CD4-positive, alpha-beta T cell treated with Interleukin-12 subunit alpha and Interleukin-12 subunit beta, for 1 hour (primary cell): ENCODE data around the gene MAD1L1.

Experiments
- DNase-seq: peaks from one replicate; pipeline ENCODE4 v3.0.0-alpha.2; 2020

Gene MAD1L1

DNA sequence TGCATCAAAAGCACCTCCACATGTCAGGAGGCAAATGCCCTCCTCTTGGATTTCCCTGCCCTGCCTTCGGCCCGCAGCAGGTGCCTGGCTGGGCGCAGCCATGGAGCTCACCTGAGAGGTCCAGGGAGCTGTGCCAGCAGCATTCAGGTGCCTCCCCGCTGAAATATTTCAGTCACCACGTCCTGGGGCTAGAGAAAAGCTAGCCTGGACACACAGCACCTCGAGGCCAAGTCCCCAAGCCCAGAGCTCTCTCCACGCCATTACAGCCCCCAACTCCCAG lies 102.7 kb downstream of the MAD1L1 start:
- no peak for DNase-seq

DNA sequence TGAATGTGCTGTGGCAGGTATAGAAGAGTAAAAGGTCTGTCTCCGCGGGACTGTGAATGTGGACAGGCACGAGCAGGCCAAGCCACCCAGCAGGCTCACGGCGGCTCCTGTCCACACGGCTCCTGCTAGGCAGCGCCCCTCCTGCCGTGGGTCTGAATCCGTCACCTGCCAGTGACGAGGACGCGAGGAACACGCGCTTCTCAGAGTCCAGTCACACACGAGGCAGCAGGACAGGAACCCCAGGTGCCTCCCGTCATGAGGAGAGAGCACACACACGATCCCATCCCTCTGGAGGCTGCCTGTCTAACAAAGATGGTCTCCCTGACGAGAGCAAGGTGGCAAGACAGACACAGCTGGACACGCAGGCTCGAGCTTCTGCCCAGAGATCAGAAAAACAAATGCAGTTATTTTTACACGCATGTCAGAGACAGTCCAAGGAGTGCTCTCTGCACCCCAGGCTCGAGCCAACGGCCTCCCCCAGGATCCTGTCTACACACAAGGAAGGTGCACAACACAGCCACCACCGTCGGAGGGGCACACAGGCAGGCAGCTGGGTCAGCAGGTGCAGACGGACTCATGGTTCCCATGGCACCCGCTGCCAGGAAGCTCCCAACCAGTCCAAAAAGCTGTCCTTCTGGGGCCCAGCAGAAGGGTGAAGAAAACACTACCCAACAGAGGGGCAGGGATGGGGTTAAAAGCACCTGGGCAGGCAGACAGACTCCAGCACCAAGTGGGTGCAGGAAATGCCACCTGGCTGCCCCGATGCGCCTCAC lies 103.2 kb downstream of the MAD1L1 start:
- DNase-seq = no peak

DNA sequence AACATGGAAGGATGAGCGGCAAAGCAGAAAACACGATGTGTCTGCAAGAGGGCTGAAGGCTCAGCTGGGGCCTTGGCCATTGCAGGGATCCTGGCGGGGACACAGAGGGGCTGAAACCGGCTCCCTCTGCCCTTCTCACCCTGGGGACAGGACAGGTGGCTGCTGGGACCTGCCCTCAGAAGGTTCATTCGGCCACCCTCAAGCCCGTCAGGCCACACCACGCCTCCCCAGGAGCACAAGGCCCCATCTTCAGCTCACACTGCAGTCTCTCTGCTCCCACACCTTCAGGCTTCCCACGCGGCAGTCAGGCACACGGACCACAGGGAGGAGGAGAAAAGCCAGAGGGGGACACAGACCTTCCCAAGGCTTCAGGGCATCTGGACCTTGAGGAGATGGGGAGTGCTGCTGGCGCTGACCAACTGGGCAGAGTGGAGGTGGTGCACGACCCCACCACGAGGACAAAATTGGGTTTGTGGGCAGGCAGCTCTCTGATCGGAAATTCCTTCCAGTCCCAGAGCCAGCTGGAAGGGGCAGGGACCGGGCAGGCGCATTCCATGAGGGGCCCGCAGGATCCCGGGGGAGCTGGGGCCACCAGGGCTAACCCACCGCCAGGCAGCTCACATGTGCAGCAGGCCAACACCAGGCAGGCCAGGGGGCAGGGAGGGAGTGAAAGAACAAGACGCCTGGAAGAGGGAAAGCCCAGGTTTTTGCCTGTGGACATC lies 104.0 kb downstream of the MAD1L1 start:
- no peak for DNase-seq

DNA sequence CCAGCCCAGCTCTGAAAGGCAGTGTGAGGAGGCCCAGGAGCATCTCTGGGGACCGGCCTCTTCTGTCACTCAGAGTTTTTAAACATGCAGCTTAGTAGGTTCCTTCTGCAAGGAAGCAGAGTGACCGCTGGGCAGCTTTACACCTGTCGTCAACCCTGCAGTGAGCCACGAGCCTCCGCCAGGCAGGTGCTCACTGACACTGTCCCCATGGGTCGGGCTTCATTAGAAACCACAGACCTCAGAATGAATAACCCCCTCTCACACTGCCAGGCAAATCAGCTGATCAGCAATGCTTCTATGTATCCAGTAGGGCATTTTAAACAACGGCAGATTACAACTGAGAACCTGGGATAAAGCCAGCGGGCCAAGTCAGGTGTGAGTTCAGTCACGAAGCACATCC lies 106.1 kb downstream of the MAD1L1 start:
- DNase-seq = no peak

DNA sequence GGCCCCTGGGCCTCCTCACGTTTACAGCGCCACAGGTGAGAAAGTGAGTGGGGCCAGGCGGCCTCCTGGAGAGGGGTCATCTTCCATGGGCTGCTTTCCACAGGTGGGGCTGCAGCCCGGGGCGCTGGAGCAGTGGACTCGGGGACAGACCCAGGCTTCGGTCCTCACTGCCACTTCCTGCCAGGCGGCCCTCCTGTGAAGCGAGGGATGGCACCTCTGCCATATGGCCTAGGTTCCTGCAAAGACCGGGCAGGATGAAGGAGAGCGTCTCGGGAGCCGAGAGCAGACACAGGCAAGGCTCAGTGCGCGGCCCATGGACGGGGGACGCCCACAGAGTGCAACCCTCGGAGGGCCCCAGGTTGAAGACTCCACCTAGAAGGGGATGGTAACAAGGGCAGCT lies 106.8 kb downstream of the MAD1L1 start:
- no peak for DNase-seq

DNA sequence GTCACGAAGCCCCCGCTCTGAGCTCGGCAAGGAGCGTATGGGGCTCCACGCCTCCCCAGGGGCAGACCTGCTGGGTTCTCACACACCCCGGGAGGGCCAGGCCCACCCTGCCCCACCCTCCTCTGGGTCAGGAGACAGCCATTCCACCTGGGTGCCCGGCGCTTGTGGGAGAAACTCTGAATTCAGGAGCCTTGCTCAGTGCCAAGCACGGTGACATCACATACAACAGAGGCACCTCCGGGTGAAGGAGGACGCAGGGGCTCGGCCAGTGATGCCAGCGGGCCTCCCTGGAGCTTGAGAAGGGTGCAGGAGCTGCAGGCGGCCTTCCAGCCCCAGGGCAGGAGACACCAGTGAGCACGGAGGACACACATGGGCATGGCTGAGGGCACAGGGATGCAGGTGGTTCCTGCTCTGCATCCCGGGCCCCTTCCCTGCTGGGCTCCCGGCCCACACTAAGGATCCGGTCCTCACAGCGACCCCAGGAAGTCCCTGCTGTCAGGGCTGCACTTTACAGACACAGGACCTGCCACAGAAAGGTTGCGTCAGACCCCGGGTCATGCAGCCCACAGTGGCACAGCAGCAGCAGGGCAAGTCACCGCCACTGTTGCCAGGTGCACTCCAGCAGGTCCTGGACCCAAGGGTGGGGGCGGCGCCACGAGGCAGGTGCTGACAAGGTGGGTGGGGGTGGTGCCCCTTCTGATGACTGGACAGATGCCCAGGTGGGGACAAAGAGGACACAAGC lies 108.0 kb downstream of the MAD1L1 start:
- DNase-seq = no peak

DNA sequence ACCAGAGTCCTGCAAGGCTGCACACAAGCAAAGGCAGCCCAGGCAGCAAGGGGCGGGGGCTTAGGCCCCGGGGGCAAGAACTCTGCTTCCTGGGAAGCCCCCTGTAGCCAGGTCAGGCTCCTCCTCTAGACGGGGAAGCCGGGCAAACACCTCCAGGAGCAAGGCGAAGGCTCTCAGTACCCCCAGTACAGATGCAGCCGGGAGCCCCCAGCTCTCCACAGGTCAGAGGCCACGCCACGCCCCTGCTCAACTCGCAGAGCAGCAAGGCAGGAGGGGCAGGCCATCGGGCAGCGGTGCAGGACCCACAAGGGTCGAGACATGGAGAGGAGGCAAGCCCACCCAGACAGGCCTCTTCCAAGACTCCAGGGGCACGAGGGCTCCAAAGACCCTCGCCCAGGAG lies 108.8 kb downstream of the MAD1L1 start:
- no peak for DNase-seq

DNA sequence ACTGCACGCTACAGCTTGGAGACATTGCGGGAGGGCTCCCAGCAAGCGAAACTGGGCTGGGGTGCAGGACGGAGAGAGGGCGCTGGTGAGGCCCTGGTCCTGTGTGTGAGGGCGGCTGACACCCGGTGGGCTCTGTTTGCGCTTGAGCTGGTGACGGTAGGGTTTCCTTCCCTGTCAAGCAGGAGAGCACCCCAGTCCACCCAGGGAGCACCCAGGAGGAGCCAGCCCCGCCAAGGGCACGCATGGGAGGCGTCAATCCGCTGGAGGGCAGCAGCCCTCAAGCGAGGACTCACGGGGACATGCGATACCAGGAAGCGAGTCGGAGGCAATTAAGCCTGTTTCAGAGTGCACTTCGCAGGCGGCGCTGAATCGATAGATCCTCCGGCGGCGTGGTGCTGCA lies 109.4 kb downstream of the MAD1L1 start:
- no peak for DNase-seq

DNA sequence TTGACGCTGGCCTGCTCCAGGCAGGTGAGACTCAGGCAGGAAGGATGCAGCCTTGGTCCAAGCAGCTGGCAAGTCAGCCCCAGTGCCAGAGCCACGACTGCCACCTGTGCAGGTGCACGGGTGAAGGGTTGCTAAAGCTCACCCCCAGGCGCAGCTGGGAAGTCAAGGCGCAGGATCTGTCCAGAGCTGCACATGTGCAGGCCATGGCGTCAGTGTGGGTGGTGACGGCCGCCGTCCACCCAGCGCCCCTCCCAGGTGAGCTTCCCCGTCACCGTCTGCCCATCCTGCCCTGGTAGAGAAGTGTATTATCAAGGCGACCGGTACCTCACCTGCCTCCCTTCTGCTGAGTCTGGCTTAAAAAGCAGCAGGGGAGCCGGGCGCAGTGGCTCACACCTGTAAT lies 110.1 kb downstream of the MAD1L1 start:
- DNase-seq = no peak

DNA sequence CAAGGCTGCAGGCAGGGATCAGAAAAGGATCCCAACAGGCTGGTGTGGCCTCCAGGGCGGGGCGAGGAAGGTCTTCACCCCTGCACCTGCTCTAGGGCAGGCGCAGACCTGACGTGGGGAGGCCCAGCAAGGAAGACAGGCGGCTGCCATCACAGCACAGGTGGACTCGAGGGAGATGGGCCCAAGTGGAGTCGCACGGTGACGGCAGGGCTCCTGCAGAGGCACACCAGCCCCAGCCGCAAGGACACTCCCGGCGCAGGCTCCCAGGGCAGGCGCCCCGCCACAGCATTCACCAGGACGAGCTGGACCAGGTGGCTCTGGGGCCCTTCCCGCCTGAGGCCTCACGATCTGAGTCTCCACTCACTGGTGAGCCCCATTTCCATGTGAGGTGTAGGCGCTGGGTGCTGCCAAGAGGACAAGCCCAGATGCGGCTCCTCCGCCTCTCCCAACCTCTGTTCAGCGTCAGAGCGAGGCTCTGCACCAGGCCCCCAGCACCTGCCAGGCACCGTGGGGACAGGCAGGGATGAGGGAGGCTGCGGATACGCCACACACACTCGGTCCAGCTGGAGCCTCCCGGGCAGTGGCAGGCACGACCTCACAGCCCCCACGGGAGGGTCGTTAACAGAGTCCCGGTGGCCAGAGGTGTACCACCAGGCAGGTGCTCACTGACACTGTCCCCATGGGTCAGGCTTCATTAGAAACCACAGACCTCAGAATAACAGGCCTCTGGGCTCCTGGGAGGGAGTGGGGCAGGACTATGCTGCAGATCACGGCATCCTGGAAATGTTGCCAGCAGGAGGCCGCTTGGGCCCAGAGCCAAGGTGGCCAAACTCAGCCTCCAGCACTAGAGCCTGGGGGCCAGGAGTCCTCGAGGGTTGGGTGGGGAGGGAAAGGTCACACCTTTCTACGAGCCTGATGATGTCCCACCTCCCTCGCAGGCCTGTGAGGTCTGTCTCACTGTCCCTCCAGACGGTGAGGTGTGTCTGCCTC lies 111.6 kb downstream of the MAD1L1 start:
- DNase-seq = no peak

DNA sequence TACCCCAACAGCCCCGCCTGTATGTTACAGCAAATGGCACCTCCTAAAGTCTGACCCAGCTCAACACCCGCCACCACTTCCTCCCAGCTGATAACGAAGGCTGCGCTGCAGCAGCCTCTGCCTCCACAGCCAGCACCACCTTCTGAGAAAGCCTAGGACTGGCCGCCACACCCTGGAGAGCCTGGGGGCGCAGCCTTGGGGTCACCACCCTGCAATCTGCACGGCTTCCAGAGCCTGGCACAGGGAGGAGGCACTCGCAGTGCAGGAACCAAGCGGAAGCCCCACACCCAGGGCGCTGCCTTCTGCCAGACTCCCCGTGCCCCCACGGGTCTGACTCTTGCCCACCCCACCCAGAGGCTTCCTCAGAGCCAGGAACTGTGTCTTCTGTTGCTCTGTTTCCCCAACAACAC lies 112.5 kb downstream of the MAD1L1 start:
- peak; percentile 63 for DNase-seq

DNA sequence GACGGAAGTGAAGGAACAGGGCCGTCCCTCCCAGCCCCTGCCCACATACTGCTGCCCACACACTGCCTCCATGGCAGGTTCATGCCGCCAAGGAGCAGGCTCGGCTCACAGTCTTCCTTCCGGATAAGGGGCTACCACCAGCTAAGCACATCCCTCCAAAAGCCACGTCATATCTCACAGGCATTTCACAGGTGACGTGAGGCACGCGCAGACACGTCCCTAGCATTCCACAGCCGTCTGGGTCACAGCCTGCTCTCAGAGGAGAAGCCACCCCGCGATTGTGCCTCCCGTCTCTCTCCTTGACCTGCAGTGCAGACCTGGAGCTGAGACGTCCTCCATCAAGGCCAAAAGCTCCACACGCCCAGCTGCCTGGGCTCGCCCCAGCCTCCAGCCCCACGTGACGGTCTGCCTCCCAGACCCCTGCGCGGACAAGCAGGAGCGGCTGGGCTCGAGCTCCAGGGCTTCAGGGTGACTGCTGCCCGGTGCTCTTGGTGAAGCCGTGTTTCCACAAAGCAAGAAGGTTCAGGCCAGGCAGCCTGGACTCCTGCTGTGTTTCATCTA lies 114.0 kb downstream of the MAD1L1 start:
- DNase-seq = no peak

DNA sequence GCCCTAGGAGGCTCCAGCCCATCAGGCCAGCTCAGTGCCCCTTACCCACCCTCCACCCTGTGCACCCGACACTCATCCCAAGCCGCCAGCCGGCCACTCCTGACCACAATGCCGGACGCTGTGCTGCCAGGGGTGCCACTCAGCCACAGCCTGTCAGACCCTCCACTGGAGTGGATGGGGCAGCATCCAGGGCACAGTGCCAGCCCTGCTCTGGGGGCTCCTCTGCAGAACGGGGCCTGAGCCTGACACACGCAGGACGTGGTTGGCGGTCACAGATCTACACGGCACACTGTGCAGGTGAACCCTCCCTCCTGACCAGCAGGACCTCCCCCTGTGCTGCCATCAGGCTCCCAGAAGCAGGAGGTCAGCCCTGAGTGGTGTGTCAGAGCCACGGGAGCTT lies 114.7 kb downstream of the MAD1L1 start:
- DNase-seq = no peak

DNA sequence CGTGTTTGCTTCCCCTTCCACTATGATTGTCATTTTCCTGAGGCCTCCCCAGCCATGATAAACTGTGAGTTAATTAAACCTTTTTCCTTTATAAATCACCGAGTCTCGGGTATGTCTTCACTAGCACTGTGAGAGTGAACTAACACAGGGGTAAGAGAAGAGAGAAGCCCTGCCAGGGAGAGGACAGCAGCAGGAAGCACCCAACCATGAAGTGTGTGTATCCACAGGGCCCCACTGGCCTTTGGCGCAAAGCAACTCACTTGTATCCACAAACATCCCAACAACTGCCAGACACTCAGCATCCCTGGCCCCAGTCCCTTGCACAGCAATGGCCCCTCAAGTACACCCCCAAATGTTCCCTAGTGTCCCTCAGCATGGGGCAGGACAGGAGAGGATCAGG lies 115.1 kb downstream of the MAD1L1 start:
- no peak for DNase-seq

DNA sequence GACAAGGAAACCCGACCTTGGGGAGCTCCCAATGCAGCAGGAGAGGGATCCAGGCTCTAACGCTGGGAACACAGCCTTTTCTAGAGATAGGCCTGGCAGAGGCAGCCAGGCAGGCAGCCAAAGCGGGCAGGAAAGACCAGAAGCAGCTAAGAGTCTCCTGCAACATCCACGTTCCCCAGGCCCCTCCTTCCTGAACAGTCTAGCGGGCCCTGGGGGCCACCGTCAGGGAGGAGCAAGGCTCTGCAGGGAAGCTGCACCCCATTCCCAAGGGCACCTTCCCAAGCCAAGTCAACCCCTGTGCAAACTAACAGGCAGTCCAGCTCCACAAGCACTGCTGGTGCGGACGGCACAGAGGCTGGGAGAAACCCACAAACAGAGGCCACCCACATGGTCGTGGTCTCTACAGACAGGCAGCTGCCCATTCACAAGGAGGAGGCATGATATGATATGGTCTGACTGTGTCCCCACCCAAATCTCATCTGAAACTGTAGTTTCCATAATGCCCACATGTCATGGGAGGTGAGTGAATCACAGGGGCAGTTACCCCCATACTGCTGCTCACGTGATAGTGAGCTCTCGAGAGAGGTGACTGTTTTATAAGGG lies 115.7 kb downstream of the MAD1L1 start:
- no peak for DNase-seq

DNA sequence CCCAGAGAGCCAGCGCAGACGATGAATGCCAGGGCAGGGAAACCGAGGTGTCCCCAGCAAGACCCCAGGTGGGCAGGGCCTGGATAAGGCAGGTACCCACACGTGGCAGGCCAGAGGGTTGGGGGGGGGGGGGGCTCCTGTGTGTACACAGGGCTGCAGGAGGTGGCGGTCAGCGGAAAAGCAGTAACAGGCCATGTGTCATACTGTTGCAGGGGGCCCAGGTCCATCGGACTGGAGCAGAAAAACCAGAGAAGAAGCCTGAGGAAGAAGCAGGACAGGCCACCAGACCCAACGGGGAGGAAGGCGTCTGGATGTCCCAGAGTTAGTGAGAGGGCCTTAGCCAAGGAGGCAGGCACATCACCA lies 116.3 kb downstream of the MAD1L1 start:
- DNase-seq = no peak

DNA sequence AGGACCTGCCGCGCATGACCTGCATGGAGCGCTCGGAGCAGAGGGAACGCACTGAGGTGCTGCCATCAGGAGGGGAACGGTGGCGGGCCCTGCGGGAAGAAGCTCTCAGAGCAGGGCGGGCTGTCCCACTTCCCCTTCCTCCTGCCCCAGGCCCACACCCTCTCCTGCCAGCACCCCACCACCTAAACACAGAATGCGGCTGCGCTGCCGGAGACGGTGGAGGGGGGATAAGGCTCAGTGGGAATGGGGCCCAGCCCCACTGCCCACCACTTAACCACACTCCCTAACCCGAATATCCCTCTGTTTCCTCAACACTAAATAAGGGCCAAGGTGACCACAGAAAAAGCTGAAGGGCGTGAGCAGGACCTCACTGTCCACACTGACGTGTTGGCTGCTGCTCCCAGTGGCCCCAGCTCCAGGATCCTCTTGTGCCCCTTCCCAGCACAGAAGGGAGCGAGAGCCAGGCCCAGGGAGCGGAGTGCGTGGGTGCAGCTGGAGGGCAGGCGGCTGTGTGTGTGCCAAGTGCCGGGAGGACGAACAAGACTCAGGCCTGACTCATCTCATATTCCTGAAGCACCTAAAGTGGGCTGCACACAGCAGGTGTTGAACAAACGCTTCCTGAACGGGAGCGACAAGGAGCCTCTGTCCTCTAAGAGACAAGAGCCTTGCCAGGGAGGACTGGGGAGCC lies 116.8 kb downstream of the MAD1L1 start:
- DNase-seq = no peak

DNA sequence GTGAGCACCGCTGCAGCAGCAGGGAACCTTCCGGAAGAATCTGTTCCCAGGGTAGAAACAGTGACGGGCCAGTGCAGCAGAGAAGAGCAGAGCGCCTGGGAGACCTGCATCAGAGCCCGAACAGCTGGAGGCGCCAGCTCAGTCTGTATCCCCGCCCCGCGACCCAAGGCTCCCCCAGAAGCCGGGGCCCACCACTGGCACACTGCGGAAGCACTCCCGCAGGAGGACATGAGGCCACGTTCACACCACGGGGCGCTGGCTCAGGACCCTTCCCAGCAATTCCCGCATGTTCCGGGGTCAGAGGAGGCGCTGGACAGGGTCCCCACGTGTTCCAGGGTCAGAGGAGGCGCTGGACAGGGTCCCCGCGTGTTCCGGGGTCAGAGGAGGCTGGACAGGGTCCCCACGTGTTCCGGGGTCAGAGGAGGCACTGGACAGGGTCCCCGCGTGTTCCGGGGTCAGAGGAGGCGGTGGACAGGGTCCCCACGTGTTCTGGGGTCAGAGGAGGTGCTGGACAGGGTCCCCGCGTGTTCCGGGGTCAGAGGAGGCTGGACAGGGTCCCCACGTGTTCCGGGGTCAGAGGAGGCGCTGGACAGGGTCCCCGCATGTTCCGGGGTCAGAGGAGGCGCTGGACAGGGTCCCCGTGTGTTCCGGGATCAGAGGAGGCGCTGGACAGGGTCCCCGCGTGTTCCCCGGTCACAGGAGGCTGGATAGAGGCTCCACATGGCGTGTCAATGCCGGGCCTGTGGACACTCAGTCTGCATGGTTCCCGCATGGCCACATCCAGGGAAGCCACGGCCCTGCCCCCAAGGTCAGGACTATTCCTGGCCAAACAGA lies 117.6 kb downstream of the MAD1L1 start:
- DNase-seq = no peak

DNA sequence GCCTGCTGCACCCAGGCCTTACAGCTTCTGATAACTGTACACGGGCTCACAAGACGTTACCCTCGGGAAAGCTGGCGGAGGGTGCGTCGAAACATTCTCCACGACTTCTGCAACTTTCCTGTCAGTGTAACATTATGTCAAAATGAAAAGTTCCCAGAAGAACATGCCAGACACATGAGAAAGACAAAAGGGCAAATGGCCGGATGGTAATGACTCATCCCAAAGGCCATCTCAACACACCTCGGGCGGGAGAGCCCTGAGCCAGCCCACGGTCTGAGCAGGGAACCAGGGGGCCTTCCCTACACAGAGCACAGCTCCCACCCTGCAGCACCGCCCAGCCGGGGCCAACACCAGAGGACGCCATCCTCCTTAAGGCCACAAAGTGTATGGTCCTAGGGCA lies 118.7 kb downstream of the MAD1L1 start:
- DNase-seq = no peak
